Measurements from ENCODE around the gene CTCFL. TPM values are rescaled to one million over a fixed set of nuclear protein-coding genes. Genes with fewer than 3 reads are reported as not detected.
A peak's percentile ranks its signal among the peaks of the same experiment; 100 is the strongest.

CTCFL gene
- total RNA-seq, 1 donor from 2014 or later = 0.21 TPM

GRCh38 chr20:57449398-57450354 lies 75.3 kb downstream of the CTCFL start:
- Mint-ChIP-seq H3K4me1 (ENCODE audit: unreplicated experiment) (peaks cover 7% of the 10 kb centered on the region), H3K27me3 (ENCODE audit: unreplicated experiment) (peaks cover 13% of the 10 kb centered on the region), H3K4me3 (ENCODE audit: unreplicated experiment) (no peak overlapping the region), H3K36me3 (ENCODE audit: low read depth, unreplicated experiment) (no peaks in the 10 kb centered on the region), H3K27ac (ENCODE audit: unreplicated experiment) (no peak overlapping the region), H3K9me3 (ENCODE audit: unreplicated experiment) (no peaks in the 10 kb centered on the region)
- TF ChIP-seq, protein P1, sequence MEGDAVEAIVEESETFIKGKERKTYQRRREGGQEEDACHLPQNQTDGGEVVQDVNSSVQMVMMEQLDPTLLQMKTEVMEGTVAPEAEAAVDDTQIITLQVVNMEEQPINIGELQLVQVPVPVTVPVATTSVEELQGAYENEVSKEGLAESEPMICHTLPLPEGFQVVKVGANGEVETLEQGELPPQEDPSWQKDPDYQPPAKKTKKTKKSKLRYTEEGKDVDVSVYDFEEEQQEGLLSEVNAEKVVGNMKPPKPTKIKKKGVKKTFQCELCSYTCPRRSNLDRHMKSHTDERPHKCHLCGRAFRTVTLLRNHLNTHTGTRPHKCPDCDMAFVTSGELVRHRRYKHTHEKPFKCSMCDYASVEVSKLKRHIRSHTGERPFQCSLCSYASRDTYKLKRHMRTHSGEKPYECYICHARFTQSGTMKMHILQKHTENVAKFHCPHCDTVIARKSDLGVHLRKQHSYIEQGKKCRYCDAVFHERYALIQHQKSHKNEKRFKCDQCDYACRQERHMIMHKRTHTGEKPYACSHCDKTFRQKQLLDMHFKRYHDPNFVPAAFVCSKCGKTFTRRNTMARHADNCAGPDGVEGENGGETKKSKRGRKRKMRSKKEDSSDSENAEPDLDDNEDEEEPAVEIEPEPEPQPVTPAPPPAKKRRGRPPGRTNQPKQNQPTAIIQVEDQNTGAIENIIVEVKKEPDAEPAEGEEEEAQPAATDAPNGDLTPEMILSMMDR (IDR thresholded peaks at IDR 0.05; ENCODE audit: unreplicated experiment) = no peak
- DNase-seq (ENCODE audit: low spot score) = no peak

- H3K36me3 Mint-ChIP-seq (ENCODE audit: low read depth, unreplicated experiment) = no peaks in the 10 kb centered on the region
- H3K9me3 Mint-ChIP-seq (ENCODE audit: unreplicated experiment) = no peaks in the 10 kb centered on the region
- DNase-seq (ENCODE audit: low spot score) = no peak
- H3K27me3 Mint-ChIP-seq (ENCODE audit: unreplicated experiment) = peaks cover 11% of the 10 kb centered on the region
- peak overlapping the region; percentile 3 for H3K27ac Mint-ChIP-seq (ENCODE audit: unreplicated experiment)
- peaks cover 7% of the 10 kb centered on the region for H3K4me1 Mint-ChIP-seq (ENCODE audit: unreplicated experiment)
- no peak overlapping the region for H3K4me3 Mint-ChIP-seq (ENCODE audit: unreplicated experiment)
- TF ChIP-seq, protein P1 (IDR thresholded peaks at IDR 0.05; ENCODE audit: unreplicated experiment) = no peak
These were observed 76.1 kb downstream of the CTCFL start for GRCh38 chr20:57448764-57449354.

Other genes starting within 250 kb of the CTCFL start
- gene SPO11, start 195.3 kb downstream of the CTCFL start, total RNA-seq (ENCODE audit: unreplicated experiment) = not detected
- 32.1 TPM for gene RAE1, start 173.9 kb downstream of the CTCFL start, total RNA-seq (ENCODE audit: unreplicated experiment)
- gene RBM38, start 133.7 kb downstream of the CTCFL start, total RNA-seq (ENCODE audit: unreplicated experiment) = 23.6 TPM
- not detected for gene PCK1, start 36.0 kb upstream of the CTCFL start, total RNA-seq (ENCODE audit: unreplicated experiment)
- gene ZBP1, start 95.3 kb upstream of the CTCFL start, total RNA-seq (ENCODE audit: unreplicated experiment) = not detected
- 61.3 TPM for gene PMEPA1, start 184.9 kb upstream of the CTCFL start, total RNA-seq (ENCODE audit: unreplicated experiment)

Measured in endothelial cell (in vitro differentiated cells).